SK-N-MC (cell line): Measurements from ENCODE around the gene GFER.
"Not testable (repeated sequence)": the region's sequence is repeated elsewhere in the genome, so short reads cannot be mapped to it uniquely, and the experiment has no call there.

Source experiments
- DNase-seq: peaks from one replicate; pipeline ENCODE4 v3.0.0-alpha.2; 2011; ENCODE audit warnings: low read depth, low spot score
- H3K27ac ChIP-seq: fragments of 200-600 bp; sonication (generic); 2 replicates; pipeline ENCODE4 v1.5.1; 2016; ENCODE audit warnings: mixed run types
- H3K36me3 ChIP-seq: fragments of 200-600 bp; sonication (generic); 2 replicates; pipeline ENCODE4 v1.6.1; 2017; ENCODE audit warnings: antibody characterized with exemption, low read length, mixed read lengths; ENCODE audit not compliant: insufficient read depth
- H3K4me3 ChIP-seq: fragments of 200-600 bp; sonication (generic); 2 replicates; pipeline ENCODE4 v1.5.1; 2016
- H3K9ac ChIP-seq: fragments of 200-600 bp; sonication (generic); 2 replicates; pipeline ENCODE4 v1.8.0; 2017; ENCODE audit warnings: mixed run types, mixed read lengths; ENCODE audit not compliant: insufficient read length
- H3K9me3 ChIP-seq: fragments of 200-600 bp; sonication (generic); 2 replicates; pipeline ENCODE4 v1.6.1; 2017; ENCODE audit warnings: low read depth, mild to moderate bottlenecking, antibody characterized with exemption, low read length, moderate library complexity, mixed read lengths
- EZH2 ChIP-seq: fragments of 200-600 bp; sonication (generic); IDR thresholded peaks from one replicate; pipeline ENCODE4 v1.6.1; 2017; ENCODE audit warnings: antibody characterized with exemption
- FOXP2 ChIP-seq: optimal IDR thresholded peaks from 2 replicates; pipeline ENCODE3; 2011; ENCODE audit warnings: mild to moderate bottlenecking, moderate library complexity; ENCODE audit not compliant: insufficient read depth; ENCODE audit errors: extremely low read length, control extremely low read depth
- POLR2AphosphoS5 ChIP-seq: IDR thresholded peaks from 2 replicates; pipeline ENCODE4 v1.6.1; 2012; ENCODE audit warnings: mild to moderate bottlenecking, low read depth, low read length, borderline replicate concordance

Gene GFER

GRCh38 chr16:1950047-1950446, 33.9 kb upstream of the GFER start:
- DNase-seq = no peak
- H3K27ac ChIP-seq = no peak overlapping the region
- no peaks in the 10 kb centered on the region for H3K36me3 ChIP-seq
- TF ChIP-seq POLR2AphosphoS5 = no peak
- no peak for TF ChIP-seq EZH2
- no peak for TF ChIP-seq FOXP2
- no peak overlapping the region for H3K9ac ChIP-seq
- H3K9me3 ChIP-seq = no peaks in the 10 kb centered on the region
- no peak overlapping the region for H3K4me3 ChIP-seq

DNA sequence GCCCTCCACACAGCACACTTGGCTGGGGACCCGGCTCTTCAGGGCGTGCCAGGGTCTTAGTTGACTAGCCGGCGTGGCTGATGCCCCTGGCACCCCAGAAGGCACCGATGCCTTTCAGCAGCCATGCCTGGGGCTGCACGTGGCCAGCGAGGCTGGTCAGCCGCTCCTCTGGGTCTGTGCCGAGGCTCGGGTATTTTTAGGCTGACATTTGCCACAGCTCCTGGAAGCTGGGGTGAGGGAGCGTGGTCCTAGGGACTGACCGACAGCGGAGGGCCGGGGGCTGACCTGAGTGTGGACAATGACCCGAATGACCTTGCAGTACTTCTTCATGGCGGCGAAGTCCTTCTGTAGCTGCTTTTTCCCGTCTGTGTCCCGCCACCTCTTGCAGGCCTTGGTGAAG, 33.4 kb upstream of the GFER start:
- no peak for DNase-seq
- TF ChIP-seq POLR2AphosphoS5 = no peak
- TF ChIP-seq FOXP2 = no peak
- TF ChIP-seq EZH2 = no peak
- Histone ChIP-seq H3K9me3 (no peaks in the 10 kb centered on the region), H3K36me3 (no peaks in the 10 kb centered on the region), H3K9ac (no peak overlapping the region), H3K27ac (no peak overlapping the region), H3K4me3 (no peak overlapping the region)

GRCh38 chr16:1953734-1954133, 30.3 kb upstream of the GFER start:
- H3K9ac ChIP-seq = no peak overlapping the region
- no peaks in the 10 kb centered on the region for H3K36me3 ChIP-seq
- no peak overlapping the region for H3K4me3 ChIP-seq
- TF ChIP-seq POLR2AphosphoS5 (no peak), FOXP2 (no peak), EZH2 (no peak)
- DNase-seq = no peak
- no peak overlapping the region for H3K27ac ChIP-seq
- no peaks in the 10 kb centered on the region for H3K9me3 ChIP-seq

DNA sequence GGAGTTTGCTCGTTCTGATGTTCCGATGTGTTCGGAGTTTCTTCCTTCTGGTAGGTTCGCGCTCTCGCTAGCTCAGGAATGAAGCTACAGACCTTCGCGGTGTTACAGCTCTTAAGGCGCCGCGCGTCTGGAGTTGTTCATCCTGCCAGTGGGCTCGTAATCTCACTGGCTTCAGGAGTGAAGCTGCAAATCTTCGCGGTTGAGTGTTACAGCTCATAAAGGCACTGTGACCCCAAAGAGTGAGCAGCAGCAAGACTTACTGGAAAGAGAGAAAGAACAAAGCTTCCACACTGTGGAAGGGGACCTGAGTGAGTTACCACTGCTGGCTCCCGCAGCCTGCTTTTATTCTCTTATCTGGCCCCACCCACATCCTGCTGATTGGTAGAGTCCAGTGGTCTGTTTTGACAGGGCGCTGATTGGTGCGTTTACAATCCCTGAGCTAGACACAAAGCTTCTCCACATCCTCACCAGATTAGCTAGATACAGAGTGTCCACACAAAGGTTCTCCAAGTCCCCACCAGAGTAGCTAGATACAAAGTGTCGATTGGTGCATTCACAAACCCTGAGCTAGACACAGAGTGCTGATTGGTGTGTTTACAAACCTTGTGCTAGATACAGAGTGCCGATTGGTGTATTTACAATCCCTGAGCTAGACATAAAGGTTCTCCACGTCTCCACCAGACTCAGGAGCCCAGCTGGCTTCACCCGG, 26.4 kb upstream of the GFER start:
- DNase-seq, H3K4me3 ChIP-seq, H3K9me3 ChIP-seq, H3K9ac ChIP-seq: not testable (repeated sequence)
- Histone ChIP-seq H3K36me3 (peaks cover 11% of the 10 kb centered on the region), H3K27ac (0 out of 2 replicates have a peak overlapping the region, but pooled peaks have one; percentile 46)

- peaks cover 16% of the 10 kb centered on the region for H3K36me3 ChIP-seq
- H3K9me3 ChIP-seq, H3K9ac ChIP-seq, H3K4me3 ChIP-seq, H3K27ac ChIP-seq, DNase-seq: not testable (repeated sequence)
Measured at GRCh38 chr16:1958143-1958491, 25.9 kb upstream of the GFER start.

- DNase-seq = no peak
- 0 out of 2 replicates have a peak overlapping the region, but pooled peaks have one; percentile 27 for H3K27ac ChIP-seq
- no peaks in the 10 kb centered on the region for H3K9me3 ChIP-seq
- peak overlapping the region; percentile 94 for H3K9ac ChIP-seq
- no peak for TF ChIP-seq POLR2AphosphoS5
- no peak for TF ChIP-seq FOXP2
- TF ChIP-seq EZH2 = no peak
- peak overlapping the region; percentile 98 for H3K4me3 ChIP-seq
- H3K36me3 ChIP-seq = peaks cover 23% of the 10 kb centered on the region
Measured at GRCh38 chr16:1958715-1959268, 25.2 kb upstream of the GFER start.

DNA sequence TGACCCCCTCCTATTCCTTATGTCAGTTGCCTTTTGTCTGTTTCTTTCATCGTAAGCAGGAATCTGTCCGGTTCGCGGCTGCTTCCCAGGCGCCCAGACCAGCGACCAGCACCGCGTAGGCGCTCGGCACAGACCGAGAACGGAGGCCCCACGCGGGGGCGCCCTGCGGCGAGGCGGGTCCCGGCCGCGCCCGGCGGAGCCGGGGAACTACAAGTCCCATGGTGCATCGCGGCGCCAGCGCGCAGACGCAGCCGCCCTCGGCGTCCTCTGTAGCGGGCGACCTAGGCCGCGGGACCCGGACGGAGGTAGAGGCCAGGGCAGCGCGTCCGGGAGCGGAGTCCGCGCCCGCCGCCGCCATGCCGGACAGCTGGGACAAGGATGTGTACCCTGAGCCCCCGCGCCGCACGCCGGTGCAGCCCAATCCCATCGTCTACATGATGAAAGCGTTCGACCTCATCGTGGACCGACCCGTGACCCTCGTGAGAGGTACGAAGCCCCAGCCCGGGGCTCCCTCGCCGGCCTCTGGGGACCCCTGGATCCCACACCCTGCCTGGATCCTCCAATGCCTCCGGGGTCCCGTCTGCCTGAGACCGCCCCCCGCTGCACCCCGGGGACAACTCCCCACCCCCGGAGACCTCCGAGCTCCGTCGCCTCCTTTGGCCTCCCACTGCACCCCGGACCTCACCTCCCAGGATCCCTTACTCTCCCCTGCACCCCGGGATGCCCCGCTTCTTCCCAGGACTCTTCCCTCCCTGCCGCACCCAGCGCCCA, 24.5 kb upstream of the GFER start, which contains the start of gene NDUFB10:
NDUFB10 (plus strand) TSS at position 270 of the 771 bp plus-strand sequence; CDS start at position 357, 87 bp downstream.
- peak; percentile 85; the same call in 1 of the 2 replicates for TF ChIP-seq POLR2AphosphoS5
- no peak for TF ChIP-seq FOXP2
- TF ChIP-seq EZH2 = no peak
- H3K36me3 ChIP-seq = peaks cover 27% of the 10 kb centered on the region
- peak within 1 kb of the TSS; percentile 98 for H3K4me3 ChIP-seq
- DNase-seq = no peak
- peak within 1 kb of the TSS; percentile 94 for H3K9ac ChIP-seq
- no peaks in the 10 kb centered on the region for H3K9me3 ChIP-seq
- H3K27ac ChIP-seq = peak within 1 kb of the TSS; percentile 70

DNA sequence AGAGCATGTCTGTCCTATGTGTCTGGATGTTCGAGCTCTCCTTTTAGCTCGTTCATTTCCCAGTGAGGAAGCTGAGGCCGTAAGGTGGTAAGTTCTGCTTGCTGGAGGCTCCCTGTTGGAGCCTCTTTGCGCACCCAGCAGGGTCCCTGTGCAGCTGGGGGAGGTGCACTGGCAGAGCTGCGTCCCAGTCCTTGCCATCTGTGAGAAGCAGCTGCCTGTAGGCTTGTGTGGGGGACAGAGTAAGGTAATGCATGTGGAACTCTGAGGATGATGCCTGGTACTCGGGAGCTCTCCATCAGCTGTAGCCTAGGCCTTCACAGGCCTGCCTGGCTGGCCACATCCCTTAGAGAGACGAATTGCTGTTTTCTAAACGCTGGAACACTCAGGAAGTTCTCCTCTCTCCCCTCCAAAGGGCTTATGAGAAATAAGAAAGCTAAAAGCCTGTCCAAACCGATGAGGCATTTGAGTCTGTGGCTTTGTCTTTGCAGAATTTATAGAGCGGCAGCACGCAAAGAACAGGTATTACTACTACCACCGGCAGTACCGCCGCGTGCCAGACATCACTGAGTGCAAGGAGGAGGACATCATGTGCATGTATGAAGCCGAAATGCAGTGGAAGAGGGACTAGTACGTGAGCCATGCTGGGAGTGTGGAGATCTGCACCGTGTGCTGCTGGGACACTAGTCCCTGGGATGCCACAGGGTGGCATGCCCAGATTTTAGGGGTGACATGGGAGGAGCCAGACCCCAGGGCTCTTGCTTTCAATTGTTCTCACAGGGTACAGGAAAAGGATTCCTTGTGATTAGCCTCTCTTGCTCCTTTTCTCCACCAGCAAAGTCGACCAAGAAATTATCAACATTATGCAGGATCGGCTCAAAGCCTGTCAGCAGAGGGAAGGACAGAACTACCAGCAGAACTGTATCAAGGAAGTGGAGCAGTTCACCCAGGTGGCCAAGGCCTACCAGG, 23.0 kb upstream of the GFER start:
- no peaks in the 10 kb centered on the region for H3K9me3 ChIP-seq
- peak overlapping the region; percentile 94 for H3K9ac ChIP-seq
- peak overlapping the region; percentile 98 for H3K4me3 ChIP-seq
- no peak for DNase-seq
- peak overlapping the region; percentile 68 for H3K27ac ChIP-seq
- H3K36me3 ChIP-seq = peaks cover 27% of the 10 kb centered on the region
- TF ChIP-seq EZH2 (no peak), POLR2AphosphoS5 (peak; percentile 68), FOXP2 (no peak)
